GM18870 (cell line): Measurements from ENCODE around the gene MIGA1.
"Not testable (repeated sequence)": the region's sequence is repeated elsewhere in the genome, so short reads cannot be mapped to it uniquely, and the experiment has no call there.

Experiments used
- ATAC-seq: cut with Tn5 transposase; IDR thresholded peaks from one replicate; pipeline ENCODE4 v1.9.1; 2021; ENCODE audit warnings: moderate library complexity; ENCODE audit not compliant: unreplicated experiment

The MIGA1 gene

GRCh38 chr1:77779529-77780281, at the start of gene MIGA1:
MIGA1 (plus strand) TSS chr1:77779649; CDS start chr1:77783253, 3,604 bp downstream.
- peak; percentile 93 for ATAC-seq

- no peak for ATAC-seq
Measured at GRCh38 chr1:77732090-77732489, 47.4 kb upstream of the MIGA1 start.

GRCh38 chr1:77739235-77739634, 40.2 kb upstream of the MIGA1 start:
- ATAC-seq = no peak

GRCh38 chr1:77741316-77741715, 38.1 kb upstream of the MIGA1 start:
- ATAC-seq = no peak

GRCh38 chr1:77742011-77742555, 37.4 kb upstream of the MIGA1 start:
- ATAC-seq = no peak

GRCh38 chr1:77744576-77744975, 34.9 kb upstream of the MIGA1 start:
- ATAC-seq = no peak

- ATAC-seq = not testable (repeated sequence)
Measured at GRCh38 chr1:77749489-77749888, 30.0 kb upstream of the MIGA1 start.

- no peak for ATAC-seq
Measured at GRCh38 chr1:77756052-77756754, 23.2 kb upstream of the MIGA1 start.

- no peak for ATAC-seq
Measured at GRCh38 chr1:77757066-77757584, 22.3 kb upstream of the MIGA1 start.

- no peak for ATAC-seq
Measured at GRCh38 chr1:77757603-77758002, 21.8 kb upstream of the MIGA1 start.

GRCh38 chr1:77759071-77760028, 20.1 kb upstream of the MIGA1 start, which contains the start of gene USP33:
USP33 (minus strand) TSS chr1:77759852; CDS start chr1:77741697, 18,155 bp downstream.
- peak; percentile 87 for ATAC-seq

GRCh38 chr1:77762072-77762476, 17.4 kb upstream of the MIGA1 start:
- ATAC-seq = no peak

- ATAC-seq = no peak
Measured at GRCh38 chr1:77768006-77768405, 11.4 kb upstream of the MIGA1 start.

- no peak for ATAC-seq
Measured at GRCh38 chr1:77776007-77776700, 3.3 kb upstream of the MIGA1 start.

- no peak for ATAC-seq
Measured at GRCh38 chr1:77781683-77782082, 2.2 kb downstream of the MIGA1 start.

- ATAC-seq = no peak
Measured at GRCh38 chr1:77783141-77783540, 3.7 kb downstream of the MIGA1 start.

GRCh38 chr1:77786093-77786741, 6.8 kb downstream of the MIGA1 start:
- ATAC-seq = not testable (repeated sequence)

GRCh38 chr1:77794550-77794949, 15.1 kb downstream of the MIGA1 start:
- no peak for ATAC-seq

- no peak for ATAC-seq
Measured at GRCh38 chr1:77796695-77797405, 17.4 kb downstream of the MIGA1 start.
